ENCODE results near the gene FAM81A.
"Not testable (repeated sequence)": the region's sequence is repeated elsewhere in the genome, so short reads cannot be mapped to it uniquely, and the experiment has no call there.

FAM81A gene

DNA sequence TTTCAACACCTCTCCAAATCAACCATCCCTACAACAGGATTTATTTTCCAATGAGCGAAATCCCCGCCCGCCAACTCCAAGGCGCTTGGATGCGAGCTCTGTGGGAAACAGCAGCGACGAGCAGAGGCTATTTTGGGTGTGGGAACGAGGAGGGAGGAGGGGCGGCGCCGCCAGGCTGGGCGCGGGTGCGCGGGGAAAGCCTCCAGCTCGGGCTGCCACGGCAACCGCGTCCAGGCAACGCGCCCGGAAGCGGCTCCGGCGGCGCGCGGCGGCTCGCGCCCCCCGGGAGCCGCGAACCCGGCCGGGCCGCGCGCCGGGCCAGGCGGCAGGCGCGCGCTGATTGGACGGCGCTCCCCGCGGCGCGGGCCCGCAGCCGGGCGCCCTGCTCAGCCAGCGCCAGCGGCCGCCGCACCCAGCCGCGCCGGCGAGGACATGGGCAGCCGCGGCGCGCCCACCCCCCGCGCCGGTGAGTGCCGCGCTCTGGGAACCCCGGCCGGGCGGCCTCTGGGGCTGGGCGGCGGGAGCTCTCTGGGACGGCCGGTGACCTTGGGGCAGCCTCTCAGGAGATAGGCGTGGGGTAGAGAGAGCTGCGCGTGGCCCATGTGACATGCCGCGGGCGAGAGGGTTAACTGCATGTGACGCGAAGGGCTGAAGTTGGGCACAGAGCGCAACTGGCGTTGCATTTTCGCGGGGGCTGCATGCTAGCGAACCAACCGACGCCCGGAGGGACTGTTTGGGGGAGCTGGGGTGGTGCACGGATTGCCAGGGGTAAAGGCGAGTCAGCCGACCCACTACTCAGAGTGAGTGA lies at the start of gene FAM81A:
FAM81A (plus strand) TSS at position 370 of the 808 bp plus-strand sequence. CDS start 20,441 bp downstream, outside the sequence.
- peak within 1 kb of the TSS; percentile 49 for H3K4me3 ChIP-seq (ENCODE audit: low read depth, low read length)

DNA sequence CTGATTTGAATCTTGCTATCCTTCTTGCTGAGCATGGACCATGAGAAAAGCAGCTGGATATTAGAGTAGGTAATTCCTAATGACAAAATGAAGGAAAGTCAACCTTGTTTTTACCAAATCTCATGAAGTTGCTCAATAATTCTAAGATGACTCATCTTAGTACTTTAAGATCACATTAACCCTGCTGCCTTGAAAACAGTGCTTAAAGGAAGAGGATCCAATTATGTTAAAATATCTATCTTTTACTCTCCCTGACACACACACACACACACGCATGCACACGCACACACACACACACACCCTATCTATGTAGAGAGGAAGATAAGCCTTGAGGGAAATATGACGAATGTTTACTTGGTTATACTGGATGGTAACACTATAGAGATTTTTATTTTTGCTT lies 49.3 kb upstream of the FAM81A start:
- no peak overlapping the region for H3K4me3 ChIP-seq (ENCODE audit: low read depth, low read length)

- no peak overlapping the region for H3K4me3 ChIP-seq (ENCODE audit: low read depth, low read length)
Measured at GRCh38 chr15:59392299-59392698, 45.7 kb upstream of the FAM81A start.

- no peak overlapping the region for H3K4me3 ChIP-seq (ENCODE audit: low read depth, low read length)
Measured at GRCh38 chr15:59394166-59394661, 43.8 kb upstream of the FAM81A start.

GRCh38 chr15:59396211-59396610 lies 41.8 kb upstream of the FAM81A start:
- no peak overlapping the region for H3K4me3 ChIP-seq (ENCODE audit: low read depth, low read length)

- H3K4me3 ChIP-seq (ENCODE audit: low read depth, low read length) = no peak overlapping the region
Measured at GRCh38 chr15:59396679-59397078, 41.3 kb upstream of the FAM81A start.

- H3K4me3 ChIP-seq (ENCODE audit: low read depth, low read length) = no peak overlapping the region
Measured at GRCh38 chr15:59398220-59398619, 39.8 kb upstream of the FAM81A start.

GRCh38 chr15:59399465-59400102 lies 38.4 kb upstream of the FAM81A start:
- H3K4me3 ChIP-seq (ENCODE audit: low read depth, low read length) = no peak overlapping the region

- H3K4me3 ChIP-seq (ENCODE audit: low read depth, low read length) = no peak overlapping the region
Measured at GRCh38 chr15:59400103-59400813, 37.7 kb upstream of the FAM81A start.

GRCh38 chr15:59401051-59401823 lies 36.7 kb upstream of the FAM81A start:
- not testable (repeated sequence) for H3K4me3 ChIP-seq (ENCODE audit: low read depth, low read length)

DNA sequence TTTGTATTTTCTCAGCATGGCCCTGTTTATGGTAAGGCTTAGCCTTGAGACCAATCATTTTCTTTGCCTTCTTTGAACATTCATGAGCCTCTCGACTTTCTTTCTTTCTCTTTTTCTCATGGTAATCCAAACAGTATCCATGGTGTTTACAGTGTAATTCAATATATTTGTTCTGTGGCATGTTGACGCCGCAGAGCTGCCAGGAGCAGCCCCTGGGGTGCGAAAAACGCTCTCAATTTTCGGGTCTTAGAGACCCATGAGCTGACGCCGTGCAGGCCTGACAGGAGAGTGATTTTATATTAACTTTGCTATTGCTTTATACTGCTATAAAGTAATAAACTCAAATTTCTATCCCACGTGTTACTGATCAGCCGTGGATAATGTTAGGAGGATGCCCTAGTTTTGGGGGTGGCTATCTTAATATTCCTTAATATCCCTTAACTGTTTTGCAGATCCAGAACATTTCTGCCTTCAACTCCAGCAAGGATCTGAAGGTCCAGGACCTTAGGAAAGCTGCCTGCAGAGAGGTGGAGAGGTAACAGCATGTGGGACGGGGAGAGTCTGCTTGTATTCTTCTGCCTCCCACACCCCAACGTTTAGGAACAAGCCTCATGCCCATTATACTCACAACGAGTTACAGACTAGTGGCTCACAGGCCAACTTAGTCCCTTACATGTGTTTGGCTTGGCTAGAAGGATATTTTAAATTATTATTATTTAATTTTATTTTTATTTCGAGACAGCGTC lies 36.0 kb upstream of the FAM81A start:
- no peak overlapping the region for H3K4me3 ChIP-seq (ENCODE audit: low read depth, low read length)

GRCh38 chr15:59405079-59405478 lies 32.9 kb upstream of the FAM81A start:
- H3K4me3 ChIP-seq (ENCODE audit: low read depth, low read length) = no peak overlapping the region

DNA sequence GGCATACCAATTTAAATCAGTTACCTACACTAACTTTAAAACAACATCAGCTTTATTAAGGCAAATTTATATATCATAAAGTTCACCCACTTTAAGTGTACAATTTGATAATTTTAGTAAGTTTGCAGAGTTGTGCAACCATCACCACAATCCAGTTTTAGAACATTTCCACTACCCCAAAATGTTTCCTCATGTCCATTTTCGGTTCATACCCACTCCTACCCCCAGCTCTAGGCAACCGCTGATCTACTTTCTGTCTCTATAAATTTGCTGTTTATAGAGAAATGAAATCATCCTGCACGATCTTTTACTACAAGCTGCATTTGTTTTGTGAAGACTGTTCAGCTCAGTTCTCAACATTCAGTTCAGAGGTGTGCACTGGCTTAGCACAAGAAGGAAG lies 31.5 kb upstream of the FAM81A start:
- H3K4me3 ChIP-seq (ENCODE audit: low read depth, low read length) = no peak overlapping the region

DNA sequence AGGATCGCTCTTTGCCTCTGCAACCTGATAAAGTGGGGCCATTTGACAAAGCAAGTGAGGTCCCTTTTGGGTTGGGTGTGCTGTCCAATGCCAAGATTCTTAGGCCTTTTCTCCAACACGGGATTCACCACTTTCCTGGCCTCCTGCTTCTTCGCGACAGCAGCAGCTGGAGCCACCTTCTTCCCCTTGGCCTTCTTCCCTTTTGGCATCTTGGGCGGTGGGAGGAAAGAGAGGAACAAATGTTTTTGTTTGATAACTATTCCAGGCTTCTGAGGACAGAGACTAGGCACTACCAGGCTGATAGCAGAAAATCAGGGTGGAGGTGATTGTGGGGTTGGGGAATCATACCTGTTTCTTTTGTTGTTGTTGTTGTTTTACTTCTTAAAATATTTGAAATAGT lies 30.0 kb upstream of the FAM81A start:
- no peak overlapping the region for H3K4me3 ChIP-seq (ENCODE audit: low read depth, low read length)

DNA sequence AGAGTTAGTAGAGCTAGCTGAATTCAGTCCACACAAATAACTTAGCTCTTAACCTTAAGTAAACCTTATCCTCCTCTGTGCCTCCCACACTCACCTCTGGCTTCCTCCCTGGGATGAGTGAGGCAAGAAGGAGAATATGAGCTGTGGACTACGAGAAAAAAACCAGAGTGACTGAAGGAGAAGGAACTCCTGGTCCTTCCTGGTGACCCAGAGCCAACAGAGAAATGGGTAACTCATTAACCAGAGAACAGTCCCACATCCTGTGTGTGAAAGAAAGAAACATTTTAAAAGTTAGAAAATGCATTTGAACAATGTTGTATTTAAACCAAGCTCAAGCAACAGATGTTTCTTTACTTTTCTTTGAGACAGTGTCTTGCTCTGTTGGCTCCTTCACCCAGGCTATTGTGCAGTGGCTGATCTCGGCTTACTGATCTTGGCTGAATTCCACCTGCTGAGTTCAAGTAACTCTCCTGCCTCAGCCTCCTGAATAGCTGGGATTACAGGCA lies 27.5 kb upstream of the FAM81A start:
- no peak overlapping the region for H3K4me3 ChIP-seq (ENCODE audit: low read depth, low read length)

- H3K4me3 ChIP-seq (ENCODE audit: low read depth, low read length) = no peak overlapping the region
Measured at GRCh38 chr15:59413577-59413976, 24.4 kb upstream of the FAM81A start.

DNA sequence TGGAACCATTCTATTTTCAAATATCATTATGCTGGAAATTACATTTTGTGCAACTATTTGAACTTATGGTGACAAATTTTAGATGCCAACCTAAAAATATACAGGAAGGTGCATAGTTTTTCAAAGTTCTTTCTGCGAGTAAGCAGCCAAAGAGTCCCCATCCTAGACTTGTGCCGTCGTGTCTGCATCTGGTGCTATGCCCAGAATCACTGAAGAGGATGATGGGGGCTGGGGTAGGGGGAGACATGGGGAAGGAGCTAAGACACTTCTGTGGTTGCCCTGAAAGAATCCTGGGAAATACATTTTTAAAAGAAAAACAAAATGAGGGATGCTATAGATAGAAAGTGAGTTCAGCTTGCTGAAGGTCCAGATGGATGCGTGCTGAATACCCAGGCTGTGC lies 21.2 kb upstream of the FAM81A start:
- H3K4me3 ChIP-seq (ENCODE audit: low read depth, low read length) = no peak overlapping the region

DNA sequence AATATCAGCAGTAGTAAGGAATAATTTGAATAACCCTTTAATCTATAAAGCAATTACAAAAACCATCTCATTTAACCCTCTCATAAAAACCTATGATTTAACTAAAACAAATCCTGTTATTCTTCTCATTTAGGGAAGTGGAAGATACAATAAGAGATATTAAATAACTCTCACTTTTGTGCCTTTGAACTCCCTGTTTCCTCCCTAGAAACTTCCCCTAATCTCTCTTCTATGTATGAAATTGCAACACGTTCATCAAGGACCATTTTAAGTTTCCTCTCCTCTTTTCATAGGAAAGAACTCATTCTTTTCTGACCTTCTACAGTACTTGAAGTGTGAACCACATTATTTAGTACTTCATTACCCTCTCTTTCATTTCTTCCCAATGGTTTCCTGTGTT lies 18.8 kb upstream of the FAM81A start:
- no peak overlapping the region for H3K4me3 ChIP-seq (ENCODE audit: low read depth, low read length)

- no peak overlapping the region for H3K4me3 ChIP-seq (ENCODE audit: low read depth, low read length)
Measured at GRCh38 chr15:59420108-59420507, 17.9 kb upstream of the FAM81A start.
